ENCODE measurements around the gene S100A8.
"Not testable (repeated sequence)": the region's sequence is repeated elsewhere in the genome, so short reads cannot be mapped to it uniquely, and the experiment has no call there.

DNA sequence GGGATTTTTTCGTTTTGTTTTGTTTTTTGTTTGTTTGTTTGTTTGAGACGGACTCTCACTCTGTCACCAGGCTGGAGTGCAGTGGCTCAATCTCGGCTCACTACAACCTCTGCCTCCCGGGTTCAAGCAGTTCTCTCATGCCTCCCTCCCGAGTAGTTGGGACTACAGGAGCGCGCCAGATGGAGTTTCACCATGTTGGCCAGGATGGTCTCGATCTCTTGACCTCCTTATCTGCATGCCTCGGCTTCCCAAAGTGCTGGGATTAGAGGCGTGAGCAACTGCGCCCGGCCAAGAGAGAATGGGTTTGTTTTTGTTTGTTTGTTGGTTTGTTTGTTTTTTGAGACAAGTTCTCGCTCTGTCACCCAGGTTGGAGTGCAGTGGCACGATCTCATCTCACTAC lies 43.8 kb downstream of the S100A8 start:
- not testable (repeated sequence) for TF ChIP-seq CTCF (conservative IDR thresholded peaks at IDR 0.05); ZFX (IDR thresholded peaks at IDR 0.05)

Data from C4-2B (cell line).